GM12865 (cell line): ENCODE measurements around the gene AP3D1.

Experiments
- DNase-seq: peaks from one replicate; pipeline ENCODE4 v3.0.0; 2010; ENCODE audit warnings: low read depth
- H3K4me3 ChIP-seq: 2 replicates; pipeline ENCODE4 v1.5.1; 2011; ENCODE audit warnings: mild to moderate bottlenecking, low read depth, low read length, control low read depth
- CTCF ChIP-seq: IDR thresholded peaks from 2 replicates; pipeline ENCODE4 v1.5.1; 2011; ENCODE audit warnings: low read length, control low read depth, low read depth, inconsistent platforms; ENCODE audit not compliant: insufficient read depth; ENCODE audit errors: missing control alignments

Gene AP3D1

GRCh38 chr19:2195361-2195760, 44.0 kb upstream of the AP3D1 start:
- H3K4me3 ChIP-seq, result no peak overlapping the region
- TF ChIP-seq CTCF, result no peak
- no peak for DNase-seq

DNA sequence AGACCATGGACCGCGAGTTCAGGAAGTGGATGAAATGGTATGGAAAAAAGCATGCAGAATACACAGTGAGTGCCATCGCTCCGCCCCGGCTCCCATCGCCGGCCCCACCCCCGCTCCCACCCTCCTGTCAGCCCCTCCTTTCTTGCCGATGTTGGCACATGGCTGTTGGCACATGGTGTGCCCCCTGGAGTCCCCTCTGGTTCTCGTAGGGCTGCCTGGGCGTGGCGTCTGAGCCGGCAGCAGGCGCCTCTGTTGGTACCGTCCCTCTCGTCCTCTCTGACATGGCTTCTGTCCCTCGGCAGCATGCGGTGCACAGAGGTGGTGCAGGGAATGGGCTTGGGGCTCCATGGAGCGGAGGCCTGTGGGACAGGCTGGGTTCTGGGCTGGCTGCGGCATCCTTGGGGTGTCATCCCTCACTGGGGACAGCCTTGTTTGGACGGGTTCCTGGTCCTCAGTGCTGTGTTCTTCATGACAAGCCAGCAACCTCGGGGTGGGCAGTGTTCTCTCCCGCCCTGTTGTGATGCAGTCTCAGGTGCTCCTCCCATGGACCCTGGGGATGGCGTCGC, 43.2 kb upstream of the AP3D1 start:
- TF ChIP-seq CTCF, result no peak
- no peak overlapping the region for H3K4me3 ChIP-seq
- DNase-seq, result no peak

GRCh38 chr19:2193807-2194206, 42.4 kb upstream of the AP3D1 start:
- TF ChIP-seq CTCF, result no peak
- H3K4me3 ChIP-seq, result no peak overlapping the region
- no peak for DNase-seq

- no peak for DNase-seq
- TF ChIP-seq CTCF, result no peak
- H3K4me3 ChIP-seq, result no peak overlapping the region
Measured at GRCh38 chr19:2192862-2193261, 41.5 kb upstream of the AP3D1 start.

- no peak for DNase-seq
- no peak for TF ChIP-seq CTCF
- no peak overlapping the region for H3K4me3 ChIP-seq
Measured at GRCh38 chr19:2191456-2192310, 40.3 kb upstream of the AP3D1 start.

- no peak overlapping the region for H3K4me3 ChIP-seq
- no peak for DNase-seq
- TF ChIP-seq CTCF, result no peak
Measured at GRCh38 chr19:2190848-2191455, 39.6 kb upstream of the AP3D1 start.

- DNase-seq, result no peak
- TF ChIP-seq CTCF, result no peak
- H3K4me3 ChIP-seq, result no peak overlapping the region
Measured at GRCh38 chr19:2189880-2190279, 38.5 kb upstream of the AP3D1 start.
